Heart right ventricle (tissue), 16 donors: Measurements from ENCODE around the gene RNF111. TPM values are rescaled to one million over a fixed set of nuclear protein-coding genes. Genes with fewer than 3 reads are reported as not detected.
A peak's percentile ranks its signal among the peaks of the same experiment; 100 is the strongest.

Source experiments
- ATAC-seq, 8 donors: fragments of 200-7000 bp; cut with Tn5 transposase; one replicate each; pipeline ENCODE4 v1.9.1; 2020; ENCODE audit warnings: mild to moderate bottlenecking in 8 of 8, moderate library complexity in 8 of 8, moderate number of reproducible peaks in 1 of 8
- DNase-seq, 2 donors: peaks; one replicate each; pipeline ENCODE4 v3.0.0-alpha.2; 2020
- H3K27ac ChIP-seq, 10 donors: fragments of 200-600 bp; sonication (generic) in 2 of 10; one replicate each; pipeline versions ENCODE4 v1.5.0 to v1.8.0; 2020 to 2022; ENCODE audit warnings: mild to moderate bottlenecking in 3 of 10
- H3K27me3 ChIP-seq, 7 donors: fragments of 200-600 bp; one replicate each; pipeline ENCODE4 v1.8.0; 2021 to 2022; ENCODE audit warnings: mild to moderate bottlenecking in 2 of 7
- H3K36me3 ChIP-seq, 9 donors: fragments of 200-600 bp; sonication (generic) in 1 of 9; one replicate each; pipeline versions ENCODE4 v1.5.0 to v1.8.0; 2020 to 2022; ENCODE audit warnings: mild to moderate bottlenecking in 2 of 9
- H3K4me1 ChIP-seq, 9 donors: fragments of 200-600 bp; sonication (generic) in 1 of 9; one replicate each; pipeline versions ENCODE4 v1.5.0 to v1.8.0; 2020 to 2022; ENCODE audit warnings: mild to moderate bottlenecking in 4 of 9
- H3K4me3 ChIP-seq, 10 donors: fragments of 200-600 bp; sonication (generic) in 2 of 10; one replicate each; pipeline versions ENCODE4 v1.5.0 to v1.8.0; 2020 to 2022; ENCODE audit warnings: mild to moderate bottlenecking in 7 of 10, moderate library complexity in 2 of 10
- H3K9me3 ChIP-seq, 11 donors: fragments of 200-600 bp in 10 of 11; sonication (generic) in 2 of 11; one replicate each; pipeline versions ENCODE4 v1.5.0 to v1.8.0; 2013 to 2022; ENCODE audit warnings: mild to moderate bottlenecking in 2 of 11, control low read depth in 1 of 11, moderate library complexity in 1 of 11
- WGBS, 2 donors: extraction: QIAGEN DNeasy Blood & Tissue Kit; methylation state at CpG; one replicate each; pipeline ENCODE4 v1.1.7; 2013; ENCODE audit warnings: inconsistent platforms in 1 of 2; 5-methylcytosine and 5-hydroxymethylcytosine counted together
- intact Hi-C, 10 donors: fragments of 100-400 bp; cut with DNase I; formaldehyde crosslinking; loops; one replicate each; pipeline versions ENCODE4 v1.11.1 to v1.14.2; 2022
- polyA plus RNA-seq, 2 donors: library from polyadenylated mRNA; stranded (reverse); fragments of 200-250 nt; gene quantifications; one replicate each; pipeline ENCODE4 v1.2.3, GENCODE V29; 2013
- total RNA-seq, 10 donors: library from RNA; stranded (reverse); fragmentation: NEBNext Ultra II Directional in 3 of 10; extraction: Animal tissue kit (Norgen Biotek cat#: 25700) in 3 of 10; gene quantifications; one replicate each; pipeline versions ENCODE4 v1.2.1 to v1.2.4, GENCODE V29; 2021 to 2023
- TF ChIP-seq, protein P1 (sequence below), 9 donors: fragments of 200-600 bp; sonication (generic) in 2 of 9; IDR thresholded peaks; one replicate each; pipeline versions ENCODE4 v1.5.0 to v1.8.0; 2021 to 2022; ENCODE audit warnings: antibody characterized with exemption in 9 of 9, mild to moderate bottlenecking in 5 of 9, moderate library complexity in 1 of 9
- donor health status: Arrhythmogenic right ventricular cardiomyopathy.
- donor health status: ischemic (EF 13 %, LVEDD 7.1; RV severe dilation, severe dysfunction).
- donor health status: healthy with polysubstance abuse.
- donor health status: DM: no; HTN: yes; CAD: no.
- donor health status: DM: no; HTN: no; CAD: no.
- donor health status: ischemic (EF 25% LVEDD 6.9; RV normal size, moderate dysfunction).
- donor health status: ischemic (EF 25% LVEDD 5.7; RV mildly dilated, moderate dysfunction).
- donor health status: healthy.
- donor health status: DM: yes; HTN: yes; CAD: no.
- donor health status: Ischemic cardiomyopathy.
- donor health status: ischemic (EF 35%, LVEDD 5.7; RV mildly dilated, moderate dysfunction).
- donor health status: nonischemic (EF 11% LVEDD 7.7; RV severe dilation, severe dysfunction).
- donor health status: DM: yes; HTN: yes; CAD: no.
- donor health status: PGD.
- donor health status: ischemic (EF 29% LVEDD 5.4; RV normal size, mild dysfunction).
- donor health status: nonischemic (EF 23%, LVEDD 6.1; RV moderate dilation, normal function).

RNF111 gene
- total and polyA plus RNA-seq, 12 donors, result 6.0 to 28.7 (median 23.5) TPM

- ATAC-seq, result no peak
- Histone ChIP-seq H3K4me3 (no peak overlapping the region), H3K27ac (no peak overlapping the region), H3K4me1 (no peaks in the 10 kb centered on the region), H3K9me3 (no peaks in the 10 kb centered on the region), H3K27me3 (no peaks in the 10 kb centered on the region), H3K36me3 (peaks cover 0 to 92% (median 45%) of the 10 kb centered on the region in 9 donors)
- WGBS, 2 donors, result 88% methylated on average over 3 of the region's 3 CpGs
- TF ChIP-seq, protein P1, sequence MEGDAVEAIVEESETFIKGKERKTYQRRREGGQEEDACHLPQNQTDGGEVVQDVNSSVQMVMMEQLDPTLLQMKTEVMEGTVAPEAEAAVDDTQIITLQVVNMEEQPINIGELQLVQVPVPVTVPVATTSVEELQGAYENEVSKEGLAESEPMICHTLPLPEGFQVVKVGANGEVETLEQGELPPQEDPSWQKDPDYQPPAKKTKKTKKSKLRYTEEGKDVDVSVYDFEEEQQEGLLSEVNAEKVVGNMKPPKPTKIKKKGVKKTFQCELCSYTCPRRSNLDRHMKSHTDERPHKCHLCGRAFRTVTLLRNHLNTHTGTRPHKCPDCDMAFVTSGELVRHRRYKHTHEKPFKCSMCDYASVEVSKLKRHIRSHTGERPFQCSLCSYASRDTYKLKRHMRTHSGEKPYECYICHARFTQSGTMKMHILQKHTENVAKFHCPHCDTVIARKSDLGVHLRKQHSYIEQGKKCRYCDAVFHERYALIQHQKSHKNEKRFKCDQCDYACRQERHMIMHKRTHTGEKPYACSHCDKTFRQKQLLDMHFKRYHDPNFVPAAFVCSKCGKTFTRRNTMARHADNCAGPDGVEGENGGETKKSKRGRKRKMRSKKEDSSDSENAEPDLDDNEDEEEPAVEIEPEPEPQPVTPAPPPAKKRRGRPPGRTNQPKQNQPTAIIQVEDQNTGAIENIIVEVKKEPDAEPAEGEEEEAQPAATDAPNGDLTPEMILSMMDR (IDR thresholded peaks at IDR 0.05), result no peak
- DNase-seq, result no peak
- intact Hi-C loops, result no loop called here
Measured at GRCh38 chr15:59096429-59096828, 109.0 kb downstream of the RNF111 start.

DNA sequence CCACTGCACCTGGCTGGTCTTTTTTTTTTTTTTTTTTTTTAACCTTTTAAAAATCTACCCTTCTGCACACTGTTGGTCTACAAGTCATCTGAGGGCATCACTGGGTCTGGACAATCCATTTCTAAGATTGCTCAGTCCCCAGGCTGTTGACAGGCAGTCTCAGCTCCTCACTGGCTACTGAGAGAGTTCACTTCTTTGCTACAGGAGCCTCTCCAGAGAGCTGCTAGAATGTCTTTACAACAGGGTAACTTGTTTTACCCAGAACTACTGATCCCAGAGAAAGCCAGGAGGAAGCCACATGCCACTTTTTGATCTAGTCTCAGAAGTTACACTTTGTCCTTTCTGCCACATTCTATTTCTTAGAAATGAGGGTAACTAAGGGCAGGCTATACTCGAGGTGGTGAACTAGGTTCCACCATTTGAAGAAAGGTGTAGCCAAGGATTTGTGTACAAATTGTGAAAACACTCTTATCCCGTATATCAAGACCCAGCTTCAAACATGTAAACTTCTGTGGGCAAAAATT, 111.8 kb downstream of the RNF111 start:
- Histone ChIP-seq H3K9me3 (no peaks in the 10 kb centered on the region), H3K27ac (no peak overlapping the region), H3K4me3 (no peak overlapping the region), H3K36me3 (peaks cover 0 to 64% (median 26%) of the 10 kb centered on the region in 9 donors), H3K4me1 (peaks cover 0 to 1% (median under 1%) of the 10 kb centered on the region in 9 donors), H3K27me3 (no peaks in the 10 kb centered on the region)
- ATAC-seq (no peak), DNase-seq (no peak)
- TF ChIP-seq, protein P1 (IDR thresholded peaks at IDR 0.05), result no peak
- intact Hi-C loops, result no loop called here
- WGBS, 2 donors, result 67 to 87% methylated on average over 2 of the region's 2 CpGs

DNA sequence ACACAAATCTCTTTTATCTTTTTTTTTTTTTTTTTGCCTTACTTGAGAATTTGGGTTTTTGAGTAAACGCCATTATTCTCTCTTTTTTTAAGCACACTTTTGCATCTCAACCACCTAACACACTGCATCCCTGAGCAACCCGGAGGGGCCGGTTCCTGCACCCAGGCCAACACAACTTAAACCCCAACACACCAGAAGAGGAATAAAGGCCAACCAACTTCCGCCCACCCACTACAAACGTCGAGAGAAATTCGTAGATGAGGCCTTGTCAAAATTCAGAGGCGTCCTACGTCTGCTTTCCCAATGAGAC, 117.1 kb downstream of the RNF111 start:
- WGBS, 2 donors, result 2 to 3% methylated on average over 9 of the region's 9 CpGs
- H3K27me3 ChIP-seq, result no peaks in the 10 kb centered on the region
- peaks cover 0 to 22% (median 0%) of the 10 kb centered on the region in 9 donors for H3K36me3 ChIP-seq
- ATAC-seq (peak; percentile 19 to 56 (median 38)), DNase-seq (no peak)
- peak overlapping the region in 3 of 10 donors; percentile 28 to 80 (median 41) for H3K27ac ChIP-seq
- no peaks in the 10 kb centered on the region for H3K9me3 ChIP-seq
- H3K4me3 ChIP-seq, result peak overlapping the region; percentile 52 to 81 (median 64)
- TF ChIP-seq, protein P1 (IDR thresholded peaks at IDR 0.05), result no peak
- intact Hi-C loops, result loop anchor here in 2 of 10 donors (10.0 kb wide), 1 partner anchor 120 kb away; the partner anchor contains the start of gene RNF111 (in 2 of the 2)
- H3K4me1 ChIP-seq, result peaks cover 2 to 14% (median 7%) of the 10 kb centered on the region in 9 donors

GRCh38 chr15:59104912-59105732, 117.7 kb downstream of the RNF111 start, which contains the start of gene CCNB2:
Gene CCNB2 (plus strand): TSS chr15:59105146. CDS start chr15:59105269, 123 bp downstream.
- Histone ChIP-seq H3K4me3 (peak within 1 kb of the TSS; percentile 52 to 81 (median 64)), H3K27ac (peak within 1 kb of the TSS in 3 of 10 donors; percentile 28 to 80 (median 41)), H3K27me3 (no peaks in the 10 kb centered on the region), H3K36me3 (peaks cover 0 to 22% (median 0%) of the 10 kb centered on the region in 9 donors), H3K9me3 (no peaks in the 10 kb centered on the region), H3K4me1 (peaks cover 2 to 14% (median 7%) of the 10 kb centered on the region in 9 donors)
- 0 to 1% methylated on average over 57 of the region's 57 CpGs for WGBS, 2 donors
- ATAC-seq (peak; percentile 99 to 100 (median 100)), DNase-seq (peak; percentile 79 to 86)
- intact Hi-C loops, result loop anchor here in 2 of 10 donors (10.0 kb wide), 1 partner anchor 120 kb away; the partner anchor contains the start of gene RNF111 (in 2 of the 2)
- TF ChIP-seq, protein P1 (IDR thresholded peaks at IDR 0.05), result no peak
